HG03565 (cell line): ENCODE data around the gene OR2H1.
A peak's percentile ranks its signal among the peaks of the same experiment; 100 is the strongest.

Source experiments
- ATAC-seq: cut with Tn5 transposase; IDR thresholded peaks from one replicate; pipeline ENCODE4 v1.9.1; 2021; ENCODE audit warnings: mild to moderate bottlenecking, moderate library complexity; ENCODE audit not compliant: unreplicated experiment

Gene OR2H1

DNA sequence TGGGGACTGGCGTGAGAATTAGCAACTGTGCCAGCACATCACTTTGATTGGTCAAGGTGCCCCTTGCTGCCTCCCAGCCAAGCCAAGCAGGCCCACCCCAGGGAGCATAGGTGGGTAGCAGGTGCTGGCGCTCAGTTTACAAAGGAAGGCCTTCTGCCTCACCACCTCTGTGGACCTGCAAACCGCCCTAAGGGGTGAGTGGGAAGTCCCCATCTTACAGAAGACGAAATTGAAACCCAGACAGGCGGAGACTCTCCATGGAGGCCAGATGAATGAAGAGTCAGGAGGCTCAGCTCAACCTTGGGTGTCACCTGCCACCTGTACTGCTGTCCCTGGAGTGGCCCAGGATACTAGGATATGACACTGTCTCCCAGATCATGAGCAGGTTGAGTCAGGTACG, 52.3 kb downstream of the OR2H1 start:
- peak; percentile 48 for ATAC-seq

GRCh38 chr6:29509711-29510110, 52.8 kb downstream of the OR2H1 start:
- ATAC-seq, result no peak

DNA sequence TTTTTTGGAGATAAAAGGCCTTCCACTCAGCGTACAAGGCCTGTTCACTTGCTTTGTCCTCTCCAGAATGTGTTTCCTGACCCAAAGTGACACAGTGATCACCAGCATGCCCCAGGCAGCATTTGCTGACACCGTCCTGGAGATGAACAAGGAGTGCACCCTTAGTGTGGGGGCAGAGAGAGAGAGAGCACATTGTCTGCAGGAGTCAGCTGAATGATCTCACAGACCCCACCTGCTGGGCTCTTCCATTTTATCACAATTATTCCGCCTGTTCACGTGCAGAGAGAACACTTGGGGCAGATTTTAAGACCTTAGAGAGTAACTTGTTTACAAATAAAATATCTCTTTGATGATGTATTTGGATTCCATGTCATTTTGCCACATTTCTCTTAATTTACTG, 53.2 kb downstream of the OR2H1 start:
- ATAC-seq, result no peak

GRCh38 chr6:29510746-29511300, 53.9 kb downstream of the OR2H1 start:
- ATAC-seq, result no peak
